Measurements from ENCODE around the gene RPN1.

Gene RPN1

GRCh38 chr3:128653383-128653992 lies 2.9 kb upstream of the RPN1 start:
- peak in 1 of 3 donors; percentile 52 for DNase-seq (ENCODE audit: low read depth in 2 of 3, low spot score in 1 of 3)

GRCh38 chr3:128648940-128649663 lies 1.5 kb downstream of the RPN1 start:
- DNase-seq (ENCODE audit: low read depth in 2 of 3, low spot score in 1 of 3), result no peak

- DNase-seq (ENCODE audit: low read depth in 2 of 3, low spot score in 1 of 3), result no peak
Measured at GRCh38 chr3:128648402-128648801, 2.2 kb downstream of the RPN1 start.

GRCh38 chr3:128647307-128647706 lies 3.3 kb downstream of the RPN1 start:
- no peak for DNase-seq (ENCODE audit: low read depth in 2 of 3, low spot score in 1 of 3)

- no peak for DNase-seq (ENCODE audit: low read depth in 2 of 3, low spot score in 1 of 3)
Measured at GRCh38 chr3:128634075-128634611, 16.5 kb downstream of the RPN1 start.

GRCh38 chr3:128632301-128632700 lies 18.3 kb downstream of the RPN1 start:
- DNase-seq (ENCODE audit: low read depth in 2 of 3, low spot score in 1 of 3), result no peak

- DNase-seq (ENCODE audit: low read depth in 2 of 3, low spot score in 1 of 3), result no peak
Measured at GRCh38 chr3:128629936-128630335, 20.7 kb downstream of the RPN1 start.

GRCh38 chr3:128625409-128625945 lies 25.1 kb downstream of the RPN1 start:
- no peak for DNase-seq (ENCODE audit: low read depth in 2 of 3, low spot score in 1 of 3)

GRCh38 chr3:128624526-128625138 lies 26.0 kb downstream of the RPN1 start:
- DNase-seq (ENCODE audit: low read depth in 2 of 3, low spot score in 1 of 3), result no peak

GRCh38 chr3:128623762-128624176 lies 26.8 kb downstream of the RPN1 start:
- no peak for DNase-seq (ENCODE audit: low read depth in 2 of 3, low spot score in 1 of 3)

GRCh38 chr3:128621931-128622330 lies 28.7 kb downstream of the RPN1 start:
- DNase-seq (ENCODE audit: low read depth in 2 of 3, low spot score in 1 of 3), result no peak

GRCh38 chr3:128621234-128621633 lies 29.4 kb downstream of the RPN1 start:
- DNase-seq (ENCODE audit: low read depth in 2 of 3, low spot score in 1 of 3), result no peak

GRCh38 chr3:128620268-128620691 lies 30.3 kb downstream of the RPN1 start:
- DNase-seq (ENCODE audit: low read depth in 2 of 3, low spot score in 1 of 3), result peak in 1 of 3 donors; percentile 17

GRCh38 chr3:128619146-128619890 lies 31.3 kb downstream of the RPN1 start:
- peak in 1 of 3 donors; percentile 43 for DNase-seq (ENCODE audit: low read depth in 2 of 3, low spot score in 1 of 3)

- DNase-seq (ENCODE audit: low read depth in 2 of 3, low spot score in 1 of 3), result no peak
Measured at GRCh38 chr3:128618398-128618726, 32.3 kb downstream of the RPN1 start.

- DNase-seq (ENCODE audit: low read depth in 2 of 3, low spot score in 1 of 3), result peak; percentile 94 to 99 (median 99)
Measured at GRCh38 chr3:128617557-128618397, 32.8 kb downstream of the RPN1 start.

GRCh38 chr3:128617270-128617556 lies 33.4 kb downstream of the RPN1 start:
- DNase-seq (ENCODE audit: low read depth in 2 of 3, low spot score in 1 of 3), result no peak

GRCh38 chr3:128616516-128617269 lies 33.9 kb downstream of the RPN1 start:
- no peak for DNase-seq (ENCODE audit: low read depth in 2 of 3, low spot score in 1 of 3)

- no peak for DNase-seq (ENCODE audit: low read depth in 2 of 3, low spot score in 1 of 3)
Measured at GRCh38 chr3:128614076-128614475, 36.5 kb downstream of the RPN1 start.
